GM21526 (cell line): Measurements from ENCODE around the gene TBRG1.

Source experiments
- ATAC-seq: cut with Tn5 transposase; IDR thresholded peaks from one replicate; pipeline ENCODE4 v1.9.1; 2021; ENCODE audit warnings: moderate library complexity; ENCODE audit not compliant: unreplicated experiment, low FRiP score

The TBRG1 gene

DNA sequence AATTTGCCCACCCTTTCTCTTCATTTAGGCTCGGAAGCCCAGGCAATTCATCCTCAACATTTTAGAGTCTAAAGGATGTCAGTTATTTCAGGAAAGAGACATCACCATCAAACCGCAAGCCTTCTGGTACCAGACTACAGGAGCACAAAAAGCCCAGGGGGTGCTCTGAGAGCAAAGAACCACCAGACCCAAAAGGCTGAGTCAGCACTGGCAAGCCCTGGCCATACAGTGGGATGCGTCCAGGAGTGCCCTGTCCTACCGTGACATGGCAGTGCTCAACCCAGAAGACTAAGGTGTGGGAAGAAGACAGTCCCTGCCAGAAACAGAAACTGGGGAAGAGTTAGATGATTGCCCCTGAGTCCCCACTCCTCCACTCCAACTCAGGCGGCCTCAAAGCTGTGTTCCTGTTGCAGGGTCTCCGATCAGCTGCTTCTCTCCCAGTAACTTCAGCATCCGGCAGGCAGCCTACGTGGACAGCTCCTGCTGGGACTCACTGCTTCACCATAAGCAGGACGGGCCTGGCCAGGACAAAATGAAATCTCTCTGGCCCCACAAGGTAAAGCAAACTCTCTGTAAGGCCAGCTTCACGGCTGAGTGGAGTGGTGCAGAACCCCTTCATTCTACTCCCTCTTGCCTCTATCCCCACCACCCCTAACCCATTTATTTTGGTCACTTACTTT, 10.0 kb upstream of the TBRG1 start:
- no peak for ATAC-seq

DNA sequence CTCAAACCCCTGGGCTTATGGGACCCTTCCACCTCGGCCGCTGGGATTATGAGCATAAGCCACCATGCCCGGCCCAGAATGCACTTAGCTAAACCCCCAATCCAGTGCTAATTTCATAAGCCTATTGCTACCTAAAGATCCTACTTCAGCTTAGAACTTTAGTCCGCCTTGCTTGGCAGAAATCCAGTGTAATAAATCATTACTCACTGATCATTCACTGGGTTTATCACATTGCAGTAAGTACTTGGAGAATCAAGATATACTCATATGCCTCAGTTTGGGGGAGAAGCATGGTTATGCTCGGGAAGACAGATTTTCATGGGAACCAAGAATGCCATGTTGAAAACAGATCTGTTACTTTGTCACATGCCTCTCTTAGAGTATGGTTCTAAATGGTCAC, 3.8 kb upstream of the TBRG1 start:
- ATAC-seq: no peak

DNA sequence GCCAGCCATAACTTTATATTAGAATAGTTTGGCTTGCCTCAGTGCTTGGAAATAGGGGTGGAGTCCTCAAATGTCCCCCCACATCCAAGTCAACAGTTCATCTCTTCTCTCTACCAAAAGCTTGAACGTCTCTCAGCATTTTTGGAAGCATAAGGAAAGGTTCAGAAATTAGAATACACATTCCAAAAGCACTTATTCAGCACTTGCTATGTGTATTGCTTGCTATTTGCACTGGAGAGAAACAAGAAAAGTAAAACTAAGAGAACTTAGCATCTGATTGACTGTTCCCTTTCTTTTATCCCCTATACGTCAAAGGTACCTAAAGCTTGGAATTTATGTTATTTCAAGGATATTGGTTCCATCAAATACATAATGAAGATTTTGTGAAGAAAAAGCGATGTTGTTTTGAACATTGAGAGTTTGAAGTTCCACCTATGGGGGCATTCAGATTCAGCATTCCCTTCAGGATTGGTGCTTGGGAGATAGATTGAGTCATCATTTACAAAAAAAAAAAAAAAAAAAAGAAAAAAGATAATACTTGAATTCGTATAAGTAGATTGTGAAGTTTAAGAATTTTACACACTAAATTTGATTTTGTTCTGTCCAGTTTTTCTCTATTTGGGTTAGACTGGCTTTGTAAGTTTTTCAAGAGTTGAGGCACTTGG, 1.3 kb downstream of the TBRG1 start:
- no peak for ATAC-seq

DNA sequence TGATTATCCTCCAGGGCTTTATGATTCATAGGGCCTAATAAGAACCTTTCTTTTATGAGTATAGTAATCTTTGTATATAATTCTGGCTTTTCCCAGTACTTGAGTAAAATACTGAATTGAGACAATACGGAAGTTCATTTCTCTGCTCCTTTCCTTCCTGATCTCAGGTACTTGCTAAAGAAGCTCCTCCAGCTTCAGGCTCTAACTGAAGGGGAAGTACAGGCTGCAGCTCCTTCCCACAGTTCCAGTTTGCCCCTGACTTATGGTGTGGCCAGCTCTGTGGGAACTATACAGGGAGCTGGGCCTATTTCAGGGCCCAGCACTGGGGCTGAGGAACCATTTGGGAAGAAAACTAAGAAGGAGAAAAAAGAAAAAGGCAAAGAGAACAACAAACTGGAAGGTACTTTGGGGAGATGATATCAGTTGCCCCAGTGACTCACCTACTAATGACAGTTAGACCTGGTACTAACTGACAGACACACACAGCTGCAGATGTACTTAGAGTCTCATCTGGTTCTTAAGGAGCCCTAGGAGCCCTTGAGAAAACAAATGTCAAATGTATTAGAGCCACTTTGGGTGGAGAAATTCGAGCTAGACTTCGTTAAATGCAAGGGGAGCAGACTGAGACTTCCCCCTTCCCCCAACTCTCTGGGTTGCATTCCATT, 3.0 kb downstream of the TBRG1 start:
- no peak for ATAC-seq

DNA sequence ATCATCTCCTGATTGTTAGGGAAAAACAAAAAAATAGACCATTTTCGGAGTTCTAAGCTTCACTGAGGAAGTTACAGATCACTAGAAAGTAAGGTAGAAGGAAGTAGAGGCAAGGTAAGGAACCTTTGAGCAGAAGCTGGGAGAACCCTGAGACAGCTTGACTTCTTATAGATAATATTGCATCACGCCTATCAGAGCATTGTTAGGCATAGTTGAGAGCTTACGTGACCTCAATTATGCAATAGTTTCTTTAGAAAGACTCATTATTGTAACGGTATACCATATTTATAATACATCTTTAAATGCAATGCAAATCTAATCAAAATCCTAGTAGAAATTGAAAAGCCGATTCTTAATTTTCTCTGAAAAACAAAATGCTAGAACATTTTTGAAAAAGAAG, 4.9 kb downstream of the TBRG1 start:
- ATAC-seq: no peak

DNA sequence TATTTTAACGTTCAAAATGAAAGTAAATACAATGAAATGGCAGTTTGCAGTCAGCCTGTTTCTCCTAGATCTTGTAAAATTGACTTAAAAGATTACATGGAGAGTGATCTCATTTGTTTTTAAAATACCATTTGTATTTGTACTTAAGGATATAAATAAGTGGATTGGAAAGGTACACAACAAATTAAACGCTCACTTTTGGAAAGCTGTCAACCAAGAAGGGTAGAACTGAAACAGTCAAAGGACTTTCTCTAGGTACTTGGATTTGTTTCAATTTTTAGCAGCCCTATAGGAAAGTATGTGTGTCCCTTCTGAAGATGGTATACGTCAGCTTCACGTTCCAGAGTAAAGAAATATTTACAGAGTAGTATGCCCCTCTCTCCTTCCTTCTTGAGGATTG, 7.3 kb downstream of the TBRG1 start:
- ATAC-seq: no peak

DNA sequence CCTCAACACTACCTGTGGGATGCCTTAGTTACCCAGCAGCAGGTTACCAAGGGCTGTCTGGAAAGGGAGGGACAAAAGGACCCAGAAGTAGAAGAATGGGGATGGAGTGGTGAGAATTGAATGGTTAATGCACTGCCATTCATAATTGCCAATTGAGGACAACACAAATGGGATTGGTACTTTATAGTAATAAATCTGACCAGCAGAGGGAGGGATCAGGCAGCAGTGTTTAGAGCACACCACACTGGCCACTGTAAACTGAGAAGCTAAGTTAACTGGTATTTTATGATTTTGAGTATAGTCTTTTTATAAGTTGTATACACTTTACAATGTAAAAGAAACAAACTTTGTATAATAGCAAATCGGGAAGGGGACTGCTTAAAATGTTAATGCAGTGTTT, 10.7 kb downstream of the TBRG1 start:
- no peak for ATAC-seq

DNA sequence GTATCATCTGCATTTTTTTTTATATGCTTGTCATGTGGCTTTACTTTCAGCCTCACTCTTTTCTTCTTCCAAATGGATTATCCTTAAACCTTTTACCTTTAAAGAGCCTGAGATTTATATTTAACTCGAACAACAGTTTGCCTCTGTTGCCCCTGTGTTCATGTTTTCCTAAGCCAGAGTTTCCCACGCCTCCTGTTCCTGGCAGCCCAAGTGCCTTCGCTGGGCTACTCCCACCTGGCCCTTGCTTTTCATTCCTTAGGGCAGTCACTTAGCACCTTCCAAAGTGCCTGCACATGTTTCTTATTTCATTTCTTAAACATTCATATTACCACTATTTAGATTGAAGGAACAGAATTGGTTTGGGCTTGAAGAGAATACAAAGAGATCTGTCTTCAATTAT, 13.3 kb downstream of the TBRG1 start:
- no peak for ATAC-seq

DNA sequence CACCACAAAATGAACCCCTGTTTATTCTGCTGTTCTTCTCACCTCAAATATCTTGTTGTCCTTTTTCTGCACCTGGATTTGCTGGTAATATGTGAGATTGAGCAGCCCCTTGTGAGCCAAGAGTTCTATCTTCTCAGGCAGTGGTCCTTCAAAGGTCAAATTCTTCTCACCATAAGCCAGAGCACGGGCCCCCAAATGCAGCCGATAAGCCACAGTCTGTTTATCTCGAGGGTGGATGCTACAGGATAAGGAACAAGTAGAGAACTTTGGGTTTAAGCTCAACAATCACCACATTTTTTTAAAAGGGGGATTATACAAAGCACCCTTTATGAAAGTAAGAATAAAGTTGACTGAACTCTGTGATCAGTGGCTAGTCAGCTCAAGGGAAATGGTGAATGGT, 15.8 kb downstream of the TBRG1 start:
- no peak for ATAC-seq

DNA sequence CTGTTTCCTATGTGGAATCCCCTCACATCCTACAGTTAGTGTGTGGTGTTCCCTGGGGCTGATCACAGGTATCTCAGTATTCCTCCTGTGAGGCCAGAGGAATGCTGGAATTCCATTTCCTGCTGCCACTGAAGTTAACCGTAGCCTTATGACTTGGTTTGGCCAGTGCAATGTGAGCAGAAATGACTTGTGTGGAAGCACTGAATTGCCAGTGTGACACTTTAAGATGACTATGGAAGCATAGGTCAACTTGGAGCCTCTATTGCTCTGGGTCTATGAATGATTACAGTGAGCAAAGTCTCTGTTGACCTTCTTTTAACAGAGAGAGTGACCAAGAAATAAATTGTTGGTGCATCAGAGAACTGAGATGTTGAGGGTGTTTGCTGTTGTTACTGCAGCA, 16.5 kb downstream of the TBRG1 start:
- ATAC-seq: no peak

DNA sequence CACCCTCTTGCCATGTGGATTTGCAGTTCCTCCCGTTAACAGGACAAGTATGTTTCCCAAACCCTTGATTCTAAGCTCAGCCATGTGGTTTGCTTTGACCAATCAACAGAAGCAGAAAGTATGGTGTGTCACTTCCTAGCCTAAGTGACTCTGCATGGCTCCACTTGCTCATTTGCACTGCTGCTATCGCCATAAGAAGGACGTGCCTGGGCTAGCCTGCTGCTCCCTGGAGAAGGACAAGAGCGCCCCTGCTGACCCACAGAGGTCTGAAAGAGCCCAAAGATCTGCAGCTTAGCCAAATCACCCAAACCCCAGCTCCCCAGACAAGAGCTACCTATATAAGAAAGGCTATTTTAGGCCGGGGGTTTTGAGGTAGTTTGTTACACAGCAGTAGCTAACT, 18.0 kb downstream of the TBRG1 start:
- no peak for ATAC-seq

DNA sequence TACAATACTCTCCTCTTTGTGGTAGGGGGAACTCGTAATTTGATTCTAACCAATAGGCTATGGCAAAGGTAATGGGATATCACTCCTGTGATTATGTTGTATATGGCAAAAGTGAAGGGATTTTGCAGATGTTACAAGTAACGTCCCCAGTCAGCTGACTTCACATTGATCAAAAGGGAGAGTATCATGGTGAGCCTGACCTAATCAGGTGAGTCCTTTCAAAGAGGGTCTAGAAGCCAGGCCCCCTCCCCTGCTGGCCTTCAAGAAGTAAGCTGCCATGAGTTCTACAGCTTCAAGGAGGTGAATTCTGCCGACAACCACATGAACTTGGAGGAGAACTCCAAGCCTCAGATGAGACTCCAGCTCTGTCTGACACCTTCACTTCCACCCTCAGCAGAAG, 20.0 kb downstream of the TBRG1 start:
- ATAC-seq: no peak

DNA sequence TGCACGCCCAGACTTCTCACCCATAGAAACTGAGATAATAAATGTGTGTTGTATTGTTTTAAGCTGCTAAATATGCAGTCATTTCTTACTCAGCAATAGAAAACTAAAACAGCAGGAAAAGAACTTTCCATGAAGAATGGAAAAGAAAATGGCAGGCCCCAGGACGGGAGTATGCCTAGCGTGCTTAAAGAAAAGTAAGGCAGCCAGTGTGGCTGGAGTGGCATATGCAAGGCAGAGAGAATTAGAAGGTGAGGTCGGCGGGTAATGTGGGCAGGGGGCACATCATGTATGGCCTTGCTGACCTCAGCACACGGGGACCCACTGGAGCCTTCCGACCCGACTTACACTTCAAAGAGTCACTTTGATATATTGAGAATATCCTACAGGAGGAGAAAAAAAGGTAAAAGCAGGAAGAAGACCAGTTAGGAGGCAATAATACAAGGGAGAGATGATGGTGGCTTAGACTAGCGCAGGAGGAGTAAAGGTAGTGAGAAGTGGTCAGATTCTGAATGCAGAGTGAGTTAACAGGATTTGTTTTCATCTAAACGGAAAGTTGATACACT, 20.5 kb downstream of the TBRG1 start:
- no peak for ATAC-seq

DNA sequence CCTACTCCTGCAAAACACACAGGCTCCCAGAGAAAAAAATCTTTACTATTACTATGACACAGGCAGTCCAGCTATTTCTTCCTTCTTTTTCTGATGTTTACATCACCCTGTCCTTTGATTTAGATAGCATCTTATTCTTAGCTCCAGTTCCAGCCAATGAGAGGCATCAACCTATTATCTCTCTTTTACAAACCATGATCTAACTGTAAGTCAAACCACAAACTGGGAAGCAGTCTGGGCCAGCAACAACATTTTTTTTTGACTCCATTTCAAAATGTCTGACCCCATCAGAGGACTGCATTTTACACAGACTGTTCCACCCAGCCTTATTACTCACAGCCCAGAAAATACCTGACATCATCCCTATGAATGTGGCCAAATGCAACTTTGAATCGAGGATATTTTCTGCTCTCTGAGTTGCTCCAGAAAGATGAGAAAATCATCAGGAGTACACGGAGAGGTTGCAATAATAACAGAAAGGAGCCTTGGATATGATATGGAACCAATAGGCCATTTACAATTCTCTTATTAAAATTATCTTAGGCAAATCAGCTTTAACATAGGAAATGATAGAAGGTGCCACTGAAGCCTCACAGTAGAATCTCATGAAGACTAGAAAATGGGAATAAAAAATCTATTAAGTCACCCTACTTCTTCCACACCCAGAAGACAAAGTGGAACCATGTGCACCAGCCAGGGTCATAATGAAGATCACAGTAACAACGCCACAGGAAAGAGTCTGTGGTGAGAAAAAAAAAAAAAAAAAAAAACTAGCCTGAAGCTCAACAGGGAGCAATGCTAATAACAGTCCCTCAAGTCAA, 21.2 kb downstream of the TBRG1 start:
- ATAC-seq: no peak

DNA sequence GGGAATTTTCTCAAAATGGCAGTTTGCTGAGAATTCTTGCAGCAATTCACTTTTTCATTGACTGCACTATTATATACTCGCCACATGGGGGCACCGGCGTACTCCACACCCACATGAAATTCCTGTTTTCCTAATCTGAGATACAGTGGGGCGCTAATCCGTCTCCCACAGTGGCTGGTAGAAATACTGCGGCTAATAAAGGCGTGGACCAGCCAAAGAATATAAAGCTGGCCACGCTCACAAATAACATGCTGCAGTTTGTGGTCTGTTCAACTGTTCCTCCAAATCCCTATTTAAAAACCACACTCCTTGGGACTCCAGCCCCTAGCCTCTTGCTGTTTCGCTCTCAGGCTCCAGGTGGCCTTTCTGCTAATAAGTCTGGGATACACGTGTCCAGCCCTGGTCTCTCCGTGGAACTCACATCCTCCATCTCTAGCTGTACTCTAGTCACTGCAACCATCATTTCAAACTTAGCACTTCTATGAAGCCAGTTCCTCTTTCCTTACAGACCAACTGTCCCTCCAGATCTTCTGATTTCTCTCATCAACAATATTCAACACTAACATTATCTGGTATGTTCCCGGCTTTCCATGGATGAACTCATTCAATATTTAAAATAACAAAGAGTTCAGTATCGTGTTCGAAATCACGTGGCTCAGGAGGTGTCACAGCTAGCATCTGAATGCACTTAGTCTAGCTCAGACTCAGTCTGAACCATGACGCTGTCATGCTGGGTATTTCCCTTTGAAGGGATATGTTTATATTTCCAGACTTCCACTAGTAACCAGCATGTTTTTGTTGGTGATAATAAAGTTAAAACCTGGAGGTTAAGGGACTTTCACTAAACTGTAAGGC, 22.0 kb downstream of the TBRG1 start:
- peak; percentile 74 for ATAC-seq

DNA sequence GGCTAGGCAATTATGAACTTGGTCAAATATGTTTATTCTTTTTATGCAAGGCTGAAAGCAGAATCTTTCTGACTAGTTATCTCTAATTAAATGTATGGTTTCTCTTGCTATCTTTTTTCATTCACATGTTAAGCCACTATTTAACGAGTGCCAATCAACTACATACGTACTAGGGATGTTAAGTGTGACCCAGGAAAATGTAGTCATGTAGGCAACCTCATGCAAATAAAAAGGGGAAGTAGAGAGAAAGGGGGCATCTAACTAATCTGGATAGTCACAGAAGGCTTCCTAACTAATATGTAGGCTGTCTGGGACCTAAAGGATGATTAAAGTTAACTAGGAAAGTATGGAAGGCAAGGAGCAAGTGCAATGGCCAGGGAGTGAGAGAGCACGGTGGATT, 23.5 kb downstream of the TBRG1 start:
- no peak for ATAC-seq

DNA sequence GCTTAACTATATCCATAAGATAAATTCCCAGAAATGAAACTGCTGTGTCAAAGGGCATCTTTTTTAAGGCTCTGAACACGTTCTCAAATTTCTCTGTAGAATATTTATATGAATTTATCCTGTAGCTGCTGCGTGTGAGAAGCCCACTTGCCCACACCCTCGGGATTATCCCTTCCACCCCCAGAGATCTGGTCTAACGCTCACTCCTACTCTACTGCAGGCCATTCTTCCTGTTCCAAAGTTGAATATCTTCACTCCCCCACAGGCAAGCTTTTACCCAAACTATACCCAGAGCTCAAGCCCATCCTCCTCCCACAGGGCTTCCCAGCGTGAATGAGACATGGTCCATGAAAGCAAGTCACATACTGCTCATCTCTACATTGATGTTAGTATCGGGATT, 25.9 kb downstream of the TBRG1 start:
- no peak for ATAC-seq

DNA sequence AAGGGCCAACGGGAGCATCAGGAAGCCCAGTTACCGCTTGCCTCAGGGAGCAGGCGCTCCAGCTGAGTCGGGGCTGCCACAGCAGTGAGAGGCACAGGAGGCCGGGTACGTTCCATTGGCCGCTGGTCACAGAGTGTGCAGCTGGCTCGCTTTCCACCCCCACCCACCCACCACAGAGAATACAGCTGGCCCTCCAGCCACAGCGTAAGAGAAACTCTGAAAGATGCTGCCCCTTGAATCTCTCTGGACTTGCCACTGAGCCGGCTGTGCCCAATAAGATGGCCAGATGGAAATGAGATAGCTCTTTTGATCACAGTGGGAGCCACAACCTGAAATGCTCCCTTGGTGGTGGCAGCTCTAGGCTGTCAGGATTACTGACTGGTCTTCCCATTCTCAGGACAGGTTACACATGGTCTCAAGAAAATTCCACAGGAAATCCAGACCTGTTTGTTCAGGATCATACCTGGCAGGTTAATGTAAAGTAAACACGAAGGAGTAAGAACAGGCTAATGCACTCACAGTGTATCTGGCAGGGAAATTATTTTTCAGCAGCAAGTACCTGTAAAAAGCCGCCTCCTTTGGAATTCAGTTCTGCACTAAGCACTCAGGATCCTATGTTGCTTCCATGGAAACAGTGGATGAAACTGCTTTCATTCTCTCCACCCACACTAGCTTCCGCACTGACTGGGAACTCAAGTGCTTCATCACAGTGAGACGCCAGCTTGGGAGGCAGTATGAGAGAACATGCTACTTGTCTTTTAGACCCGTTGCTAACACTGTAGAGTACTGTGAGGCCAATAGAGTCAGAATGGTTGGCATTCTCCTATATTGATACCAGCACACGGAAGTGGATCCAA, 34.3 kb downstream of the TBRG1 start:
- ATAC-seq: no peak

DNA sequence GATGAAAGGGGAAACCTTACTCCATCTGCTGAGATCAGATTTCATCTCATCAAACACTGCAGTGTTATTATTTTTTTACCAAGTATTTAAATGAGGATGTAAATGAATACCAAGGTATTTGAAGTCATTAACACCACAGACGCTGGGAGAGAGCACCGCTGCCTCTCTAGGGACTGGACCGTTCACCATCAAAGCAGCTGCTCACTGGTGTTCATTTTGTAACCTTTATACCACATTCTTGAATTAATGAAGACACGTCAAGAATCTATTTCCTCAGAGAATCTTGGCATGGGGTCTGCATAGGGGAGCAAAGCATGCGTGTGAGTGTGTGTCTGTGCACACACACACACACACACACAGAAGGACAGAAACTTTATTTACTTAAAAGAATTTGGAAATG, 35.2 kb downstream of the TBRG1 start:
- no peak for ATAC-seq
